Psoas muscle (tissue), 8 donors: ENCODE results near the gene SCRG1. TPM values are rescaled to one million over a fixed set of nuclear protein-coding genes. Genes with fewer than 3 reads are reported as not detected.

Experiments used
- ATAC-seq, 4 donors: fragments of 200-7000 bp; cut with Tn5 transposase; one replicate each; pipeline ENCODE4 v1.9.1; 2020; ENCODE audit warnings: moderate library complexity in 3 of 4, mild to moderate bottlenecking in 2 of 4
- DNase-seq, 2 donors: peaks; one replicate each; pipeline ENCODE4 v3.0.0-alpha.2; 2020
- H3K27ac ChIP-seq: fragments of 200-600 bp; one replicate; pipeline ENCODE4 v1.8.0; 2022
- H3K27me3 ChIP-seq, 3 donors: fragments of 200-600 bp in 1 of 3; one replicate each; pipeline versions ENCODE4 v1.6.1 to v1.8.0; 2013 to 2022; ENCODE audit warnings: low read length in 2 of 3, mild to moderate bottlenecking in 2 of 3, moderate library complexity in 1 of 3; ENCODE audit not compliant: insufficient read depth in 3 of 3
- H3K36me3 ChIP-seq, 2 donors: fragments of 200-600 bp in 1 of 2; one replicate each; pipeline versions ENCODE4 v1.6.1 to v1.8.0; 2013 to 2022; ENCODE audit warnings: low read depth in 1 of 2, mild to moderate bottlenecking in 1 of 2, moderate library complexity in 1 of 2; ENCODE audit not compliant: insufficient read depth in 1 of 2
- H3K4me1 ChIP-seq: fragments of 200-600 bp; one replicate; pipeline ENCODE4 v1.8.0; 2022
- H3K4me3 ChIP-seq: fragments of 200-600 bp; one replicate; pipeline ENCODE4 v1.8.0; 2022; ENCODE audit warnings: mild to moderate bottlenecking
- H3K9me3 ChIP-seq: fragments of 200-600 bp; one replicate; pipeline ENCODE4 v1.8.0; 2022
- WGBS, 3 donors: extraction: QIAGEN DNeasy Blood & Tissue Kit; methylation state at CpG; one replicate each; pipeline versions ENCODE4 v1.1.6 to v1.1.7; 2013; 5-methylcytosine and 5-hydroxymethylcytosine counted together
- intact Hi-C, 2 donors: fragments of 100-400 bp; cut with DNase I; formaldehyde crosslinking; loops; one replicate each; pipeline versions ENCODE4 v1.11.0 to v1.14.2; 2022
- polyA plus RNA-seq, 3 donors: library from polyadenylated mRNA; stranded (reverse); fragments of 200-250 nt; gene quantifications; one replicate each; pipeline ENCODE4 v1.2.3, GENCODE V29; 2013
- total RNA-seq, 4 donors: library from RNA; stranded (reverse); fragmentation: NEBNext Ultra II Directional in 2 of 4; extraction: Animal tissue kit (Norgen Biotek cat#: 25700) in 2 of 4; gene quantifications; one replicate each; pipeline versions ENCODE4 v1.2.1 to v1.2.4, GENCODE V29; 2021 to 2023
- TF ChIP-seq, protein P1 (sequence below): fragments of 200-600 bp; IDR thresholded peaks from one replicate; pipeline ENCODE4 v1.8.0; 2022; ENCODE audit warnings: antibody characterized with exemption
- donor health status: healthy with polysubstance abuse.
- donor health status: DM: no; HTN: no; CAD: no; lungs with moderate emphysema.
- donor health status: Bipolar disorder and iron deficiency.
- donor health status: healthy.
- donor health status: DM: yes; HTN: yes; CAD: no.
- donor health status: DM: no; HTN: no; CAD: no.
- donor health status: DM: no; HTN: no; CAD: no.
- donor health status: DM: yes; HTN: yes; CAD: no.

The SCRG1 gene
- total and polyA plus RNA-seq, 7 donors, result 0.01 to 0.19 (median 0.03) TPM; not detected in 4

DNA sequence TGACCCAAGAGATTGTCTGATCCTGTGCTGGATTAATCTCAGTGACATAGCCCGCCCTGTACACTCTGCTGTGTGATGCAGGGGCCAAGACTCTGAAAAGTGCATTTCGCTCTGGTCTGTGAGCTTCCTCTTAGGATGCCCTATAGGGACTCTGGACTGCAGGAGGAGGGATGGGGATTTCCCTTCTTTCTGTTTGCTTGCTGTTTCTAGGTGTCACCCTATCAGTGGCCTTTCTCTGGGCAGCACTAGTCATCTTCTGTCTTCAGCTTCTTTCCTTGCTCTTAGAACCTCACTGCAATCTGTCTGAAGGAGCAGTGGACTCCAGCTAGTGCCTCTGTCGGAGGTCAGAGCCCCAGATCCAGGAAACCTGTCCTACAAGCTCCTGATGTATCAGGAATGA lies 34.5 kb upstream of the SCRG1 start:
- TF ChIP-seq, protein P1, sequence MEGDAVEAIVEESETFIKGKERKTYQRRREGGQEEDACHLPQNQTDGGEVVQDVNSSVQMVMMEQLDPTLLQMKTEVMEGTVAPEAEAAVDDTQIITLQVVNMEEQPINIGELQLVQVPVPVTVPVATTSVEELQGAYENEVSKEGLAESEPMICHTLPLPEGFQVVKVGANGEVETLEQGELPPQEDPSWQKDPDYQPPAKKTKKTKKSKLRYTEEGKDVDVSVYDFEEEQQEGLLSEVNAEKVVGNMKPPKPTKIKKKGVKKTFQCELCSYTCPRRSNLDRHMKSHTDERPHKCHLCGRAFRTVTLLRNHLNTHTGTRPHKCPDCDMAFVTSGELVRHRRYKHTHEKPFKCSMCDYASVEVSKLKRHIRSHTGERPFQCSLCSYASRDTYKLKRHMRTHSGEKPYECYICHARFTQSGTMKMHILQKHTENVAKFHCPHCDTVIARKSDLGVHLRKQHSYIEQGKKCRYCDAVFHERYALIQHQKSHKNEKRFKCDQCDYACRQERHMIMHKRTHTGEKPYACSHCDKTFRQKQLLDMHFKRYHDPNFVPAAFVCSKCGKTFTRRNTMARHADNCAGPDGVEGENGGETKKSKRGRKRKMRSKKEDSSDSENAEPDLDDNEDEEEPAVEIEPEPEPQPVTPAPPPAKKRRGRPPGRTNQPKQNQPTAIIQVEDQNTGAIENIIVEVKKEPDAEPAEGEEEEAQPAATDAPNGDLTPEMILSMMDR, result no peak
- Histone ChIP-seq H3K4me3 (no peak overlapping the region), H3K4me1 (no peaks in the 10 kb centered on the region), H3K9me3 (no peaks in the 10 kb centered on the region), H3K36me3 (no peaks in the 10 kb centered on the region), H3K27ac (no peak overlapping the region), H3K27me3 (no peaks in the 10 kb centered on the region)
- intact Hi-C loops, result no loop called here
- no peak for ATAC-seq
- WGBS, 3 donors, result 89 to 97% (median 91%) methylated on average over 3 of the region's 3 CpGs
- no peak for DNase-seq

DNA sequence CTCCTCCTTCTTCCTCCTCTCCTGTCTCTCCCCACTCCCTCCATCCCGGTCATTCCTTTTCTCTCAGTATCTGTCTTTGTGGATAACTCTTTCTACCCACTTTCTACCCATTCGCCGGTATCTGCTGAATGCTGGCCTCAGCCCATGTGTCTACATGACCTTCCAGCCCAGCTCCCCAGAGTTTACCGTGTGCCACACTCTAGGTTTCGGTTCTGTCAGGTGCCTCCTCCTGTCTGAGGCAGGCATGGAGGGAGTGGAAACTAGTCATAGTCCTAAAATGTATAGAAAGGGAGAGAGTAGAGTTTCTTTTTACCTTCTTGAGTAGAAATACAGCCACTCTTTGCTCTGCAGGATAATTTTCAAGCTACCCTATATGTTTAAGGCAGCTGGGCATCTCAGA lies 33.5 kb upstream of the SCRG1 start:
- no peaks in the 10 kb centered on the region for H3K27me3 ChIP-seq
- H3K36me3 ChIP-seq, result no peaks in the 10 kb centered on the region
- H3K27ac ChIP-seq, result no peak overlapping the region
- no peaks in the 10 kb centered on the region for H3K4me1 ChIP-seq
- no peak for ATAC-seq
- TF ChIP-seq, protein P1, result no peak
- no peak overlapping the region for H3K4me3 ChIP-seq
- intact Hi-C loops, result no loop called here
- no peak for DNase-seq
- WGBS, 3 donors, result 87 to 90% (median 88%) methylated on average over 5 of the region's 5 CpGs
- no peaks in the 10 kb centered on the region for H3K9me3 ChIP-seq

DNA sequence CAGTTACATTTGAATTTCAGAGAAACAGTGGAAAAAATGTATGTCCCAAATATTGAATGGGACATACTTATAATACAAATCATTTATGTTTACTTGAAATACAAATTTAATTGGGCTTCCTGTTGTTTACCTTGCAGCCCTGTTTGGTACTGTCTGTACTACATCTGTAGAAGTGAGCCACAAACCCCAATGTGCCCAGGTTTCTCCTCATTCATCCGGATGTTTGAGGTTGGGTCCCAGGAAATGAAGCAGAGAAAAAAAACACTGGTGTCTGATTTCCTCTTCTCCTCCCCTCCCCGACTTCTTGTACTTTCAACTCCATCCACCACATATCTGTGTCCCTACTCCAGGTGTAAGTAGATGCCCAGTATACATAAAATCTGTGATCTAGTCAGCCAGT lies 27.1 kb upstream of the SCRG1 start:
- Histone ChIP-seq H3K4me3 (no peak overlapping the region), H3K27me3 (no peaks in the 10 kb centered on the region), H3K36me3 (no peaks in the 10 kb centered on the region), H3K9me3 (no peaks in the 10 kb centered on the region), H3K27ac (no peak overlapping the region), H3K4me1 (no peaks in the 10 kb centered on the region)
- 80 to 100% (median 82%) methylated on average over 2 of the region's 2 CpGs for WGBS, 3 donors
- no peak for DNase-seq
- no peak for ATAC-seq
- intact Hi-C loops, result no loop called here
- TF ChIP-seq, protein P1, result no peak

DNA sequence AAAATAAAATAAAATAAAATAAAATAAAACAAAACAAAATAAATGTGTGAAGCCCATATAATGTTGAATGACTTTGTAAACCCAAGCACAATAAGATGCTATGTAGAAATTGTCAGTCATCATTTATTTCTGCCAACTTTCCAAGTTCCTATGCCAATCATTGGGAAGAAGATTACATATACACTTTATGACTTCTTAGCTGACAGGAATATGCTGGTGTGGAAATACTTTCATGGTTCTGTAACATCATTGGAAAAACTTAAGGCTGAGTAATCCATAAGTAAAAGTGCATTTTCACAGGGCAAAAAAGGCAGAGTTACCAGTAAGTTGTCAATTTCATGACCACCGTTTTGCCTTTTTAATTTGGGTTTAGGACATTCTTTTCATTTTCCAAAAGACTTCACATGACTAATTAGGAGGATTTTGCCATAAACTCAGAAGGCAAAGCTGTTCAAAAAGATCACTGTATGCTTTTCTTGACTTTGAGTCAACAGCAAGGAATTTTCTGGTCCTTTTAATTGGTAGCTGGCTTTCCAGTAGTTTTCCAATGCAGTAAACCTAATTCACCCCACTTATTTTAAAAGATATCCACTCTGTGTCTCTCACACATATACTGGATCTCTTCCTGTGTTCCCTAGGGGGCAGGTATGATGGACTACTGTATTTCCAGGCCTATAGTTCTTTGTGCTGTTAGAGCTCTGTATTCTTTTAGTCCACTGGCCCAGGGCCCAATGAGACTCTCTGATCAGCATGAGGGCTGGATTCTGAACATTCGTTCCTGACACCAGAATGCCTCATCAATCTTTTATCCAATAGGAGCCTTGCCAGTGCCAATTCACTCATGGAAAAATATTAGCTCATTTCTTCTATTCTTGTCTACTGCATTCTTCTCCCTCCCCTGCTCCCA lies 26.2 kb upstream of the SCRG1 start:
- 39 to 57% (median 42%) methylated on average over 2 of the region's 2 CpGs for WGBS, 3 donors
- no peak overlapping the region for H3K27ac ChIP-seq
- H3K4me3 ChIP-seq, result no peak overlapping the region
- no peaks in the 10 kb centered on the region for H3K27me3 ChIP-seq
- TF ChIP-seq, protein P1, result no peak
- no peak for DNase-seq
- intact Hi-C loops, result no loop called here
- no peaks in the 10 kb centered on the region for H3K36me3 ChIP-seq
- no peaks in the 10 kb centered on the region for H3K4me1 ChIP-seq
- H3K9me3 ChIP-seq, result no peaks in the 10 kb centered on the region
- no peak for ATAC-seq
